LoVo (cell line): ENCODE data around the gene PKIG.

Experiments
- DNase-seq: peaks from one replicate; pipeline ENCODE4 v3.0.0-alpha.2; 2016; ENCODE audit warnings: low spot score

The PKIG gene

DNA sequence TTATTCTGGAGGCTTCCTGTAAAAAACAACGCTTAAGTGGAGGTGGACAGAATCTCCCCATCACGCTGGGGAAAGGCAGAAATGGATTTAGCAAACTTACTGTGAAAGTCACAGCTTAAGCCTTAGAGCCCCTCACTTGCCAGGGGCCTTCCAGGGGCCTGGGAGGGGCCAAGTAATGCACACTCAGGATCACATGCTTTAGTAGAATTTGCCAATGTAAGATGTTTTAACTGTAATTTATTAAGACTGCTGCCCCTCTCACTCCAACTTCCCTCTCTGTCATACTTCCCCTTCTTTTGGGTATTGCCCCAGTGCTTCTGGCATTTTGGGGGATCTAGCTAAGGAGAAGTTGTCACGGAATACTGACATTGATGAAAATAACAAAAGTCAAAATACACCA is 81.8 kb downstream of the PKIG start:
- DNase-seq = no peak

DNA sequence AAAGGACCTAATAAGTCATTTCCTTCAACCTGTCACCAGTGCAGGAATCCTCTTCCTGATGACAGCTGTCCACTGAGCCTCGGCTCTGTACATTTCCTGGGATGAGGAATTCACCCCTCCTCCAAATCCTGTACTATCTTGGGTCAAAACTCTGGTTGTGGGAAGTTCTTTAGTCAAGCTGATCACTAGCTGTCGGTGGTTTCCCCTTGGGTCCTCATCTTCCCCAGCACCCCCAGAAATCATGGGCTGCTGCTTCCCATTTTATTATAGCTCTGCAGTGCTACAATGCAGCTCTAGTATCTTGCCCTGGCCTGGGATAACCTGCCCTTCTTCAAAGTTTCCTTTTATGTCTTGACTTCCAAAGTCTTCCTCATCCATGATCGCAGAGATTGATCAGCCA is 83.7 kb downstream of the PKIG start:
- DNase-seq = no peak
